T-helper 17 cell (primary cell): ENCODE results near the gene TMEM100. TPM values are rescaled to one million over a fixed set of nuclear protein-coding genes. Genes with fewer than 3 reads are reported as not detected.
A peak's percentile ranks its signal among the peaks of the same experiment; 100 is the strongest.

Experiments
- ATAC-seq: fragments of 150-1000 bp; cut with Tn5 transposase; 2 replicates; pipeline ENCODE4 v1.10.0; 2021; ENCODE audit warnings: mild to moderate bottlenecking, moderate library complexity
- DNase-seq, 3 donors: peaks; one replicate each; pipeline versions ENCODE4 v3.0.0 to v3.0.0-alpha.2; 2020 to 2021
- H3K9me3 ChIP-seq: one replicate; pipeline ENCODE4 v1.7.0; 2013; ENCODE audit warnings: low read length, mild to moderate bottlenecking; ENCODE audit not compliant: control insufficient read depth, poor library complexity, severe bottlenecking
- H3K27ac Mint-ChIP-seq: one replicate; pipeline ENCODE4 v1.8.0; 2022; ENCODE audit warnings: mild to moderate bottlenecking, moderate library complexity, mixed read lengths
- H3K27me3 Mint-ChIP-seq: one replicate; pipeline ENCODE4 v1.8.0; 2022; ENCODE audit warnings: mixed read lengths
- H3K36me3 Mint-ChIP-seq: one replicate; pipeline ENCODE4 v1.8.0; 2022; ENCODE audit warnings: low read depth, mixed read lengths
- H3K4me1 Mint-ChIP-seq: one replicate; pipeline ENCODE4 v1.8.0; 2022; ENCODE audit warnings: mild to moderate bottlenecking, mixed read lengths
- H3K4me3 Mint-ChIP-seq: one replicate; pipeline ENCODE4 v1.8.0; 2022; ENCODE audit warnings: mild to moderate bottlenecking, moderate library complexity, mixed read lengths
- total RNA-seq, 4 donors: library from RNA in 2 of 4; stranded (reverse) in 2 of 4; gene quantifications; one replicate each; pipeline ENCODE4 v1.2.3 and lab custom pipeline; 2022 to 2026

Gene TMEM100
- total RNA-seq, 2 donors from 2014 or later: not detected

DNA sequence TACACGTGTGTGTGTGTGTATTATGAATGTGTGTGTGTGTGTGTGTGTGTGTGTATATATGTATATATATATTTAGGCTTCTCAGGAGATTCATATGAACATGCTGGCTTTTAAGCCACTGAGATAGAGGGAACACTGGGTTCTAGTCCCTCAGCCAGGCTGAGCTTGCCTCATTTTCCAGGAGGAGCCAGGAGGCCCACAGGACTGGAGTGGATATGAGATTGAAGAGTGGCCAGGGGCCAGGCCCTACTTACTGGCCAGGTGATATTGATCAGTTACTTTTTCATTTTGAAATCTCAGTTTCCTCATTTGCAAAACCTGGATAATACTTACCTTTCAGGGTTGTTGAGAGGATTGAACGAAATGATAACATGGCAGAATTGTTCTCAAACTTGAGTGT, 34.0 kb upstream of the TMEM100 start:
- Mint-ChIP-seq H3K36me3 (no peaks in the 10 kb centered on the region), H3K27ac (no peak overlapping the region), H3K4me1 (peaks cover 7% of the 10 kb centered on the region), H3K27me3 (no peaks in the 10 kb centered on the region), H3K4me3 (no peak overlapping the region)
- no peak for ATAC-seq
- H3K9me3 ChIP-seq: no peaks in the 10 kb centered on the region
- no peak for DNase-seq

DNA sequence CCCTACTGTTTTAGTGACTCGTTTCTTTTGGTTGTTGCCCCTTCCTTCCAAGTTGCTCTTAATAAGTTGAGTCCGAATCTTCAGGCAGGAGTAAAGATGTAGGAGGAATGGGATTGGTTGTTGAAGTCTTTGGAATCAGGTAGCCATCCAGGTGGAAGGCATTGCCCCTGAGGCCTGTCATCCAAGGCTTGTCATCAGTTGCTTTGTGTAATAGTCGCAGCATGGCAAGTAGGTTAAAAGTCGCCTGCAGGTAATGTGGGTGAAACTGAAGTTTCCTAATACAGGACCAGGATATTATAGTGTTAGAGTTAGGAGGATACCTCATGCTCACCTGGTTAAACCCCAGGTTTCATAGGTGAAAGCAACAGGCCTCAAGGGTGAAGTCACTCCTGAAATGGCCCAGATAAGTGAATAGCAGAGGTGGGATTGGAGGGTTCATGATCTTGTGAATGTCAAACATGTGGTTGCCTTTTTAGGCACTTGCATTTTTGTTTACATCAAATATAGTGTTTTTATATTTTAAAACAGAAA, 29.1 kb upstream of the TMEM100 start:
- peaks cover 16% of the 10 kb centered on the region for H3K27me3 Mint-ChIP-seq
- ATAC-seq: no peak
- no peaks in the 10 kb centered on the region for H3K36me3 Mint-ChIP-seq

DNA sequence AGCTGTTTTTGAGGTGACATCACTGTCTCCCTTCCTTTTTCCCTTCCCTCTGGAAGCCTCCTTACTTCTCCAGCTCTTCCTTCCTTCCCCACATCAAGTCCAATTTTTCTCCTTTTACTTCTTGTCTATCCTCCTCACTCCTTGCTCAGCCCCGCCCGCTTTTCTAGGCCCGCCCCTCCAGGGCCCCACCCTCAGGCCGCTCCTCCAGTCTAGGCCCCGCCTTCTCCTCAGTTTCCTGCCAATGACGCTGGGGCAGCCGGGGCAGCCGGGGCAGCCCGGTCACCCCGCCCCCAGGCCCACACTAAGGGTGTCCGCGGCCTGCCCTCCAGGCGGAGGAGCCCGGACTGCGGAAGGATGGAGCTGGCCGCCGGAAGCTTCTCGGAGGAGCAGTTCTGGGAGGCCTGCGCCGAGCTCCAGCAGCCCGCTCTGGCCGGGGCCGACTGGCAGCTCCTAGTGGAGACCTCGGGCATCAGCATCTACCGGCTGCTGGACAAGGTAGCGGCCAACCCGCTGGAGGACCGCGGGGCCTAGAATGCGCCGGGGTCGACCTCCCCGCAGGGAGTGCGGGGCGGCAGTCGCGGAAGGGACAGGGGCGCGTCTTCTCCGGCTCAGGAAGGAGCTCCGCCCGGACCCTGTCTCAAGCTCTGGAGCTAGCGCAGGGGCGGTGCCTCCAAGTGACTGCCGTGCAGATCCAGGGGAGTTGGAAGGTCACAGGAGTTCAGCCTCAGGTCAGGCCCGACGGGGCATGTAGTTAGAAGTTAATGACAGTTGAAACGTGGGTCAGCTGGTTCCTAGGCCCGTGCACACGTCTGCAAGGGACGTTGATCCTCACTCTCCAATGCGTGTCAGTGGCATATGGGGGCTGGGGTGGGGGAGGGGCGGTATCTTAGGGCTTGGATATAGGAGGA, 28.3 kb upstream of the TMEM100 start, which contains the start of gene PCTP:
TSS of gene PCTP (plus strand) at position 302 of the 908 bp plus-strand sequence. CDS start at position 355, 53 bp downstream.
- Mint-ChIP-seq H3K4me3 (peak within 1 kb of the TSS; percentile 87), H3K4me1 (peaks cover 9% of the 10 kb centered on the region), H3K27me3 (peaks cover 22% of the 10 kb centered on the region), H3K27ac (peak within 1 kb of the TSS; percentile 29), H3K36me3 (no peaks in the 10 kb centered on the region)
- H3K9me3 ChIP-seq: no peaks in the 10 kb centered on the region
- peak; percentile 98 for ATAC-seq
- peak; percentile 60 to 69 (median 64) for DNase-seq

More for the DNA sequence above, 29.1 kb upstream of the TMEM100 start:
- H3K27ac Mint-ChIP-seq: peak overlapping the region; percentile 29
- DNase-seq: no peak
- no peaks in the 10 kb centered on the region for H3K9me3 ChIP-seq
- peaks cover 9% of the 10 kb centered on the region for H3K4me1 Mint-ChIP-seq
- peak overlapping the region; percentile 87 for H3K4me3 Mint-ChIP-seq

DNA sequence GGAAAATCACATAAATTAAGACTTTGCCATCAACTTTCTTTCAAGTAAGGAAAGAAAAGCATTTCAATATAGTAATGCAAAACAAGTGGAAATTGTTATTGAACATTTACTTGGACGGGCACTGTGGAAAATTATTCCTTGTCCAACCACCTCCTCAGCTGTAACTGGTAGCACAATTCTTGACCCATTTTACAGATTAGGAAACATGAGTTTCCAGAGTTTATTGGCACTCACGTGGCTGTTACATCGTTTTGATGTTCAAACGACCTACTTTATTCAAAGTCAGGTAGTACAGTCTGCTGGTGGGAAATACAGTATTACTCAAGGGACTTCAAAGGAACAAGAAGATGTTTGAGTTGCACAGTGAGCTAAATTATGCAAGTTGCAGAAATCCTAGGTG, 27.3 kb upstream of the TMEM100 start:
- DNase-seq (no peak), ATAC-seq (no peak)
- no peak overlapping the region for H3K27ac Mint-ChIP-seq
- peaks cover 9% of the 10 kb centered on the region for H3K4me1 Mint-ChIP-seq
- no peaks in the 10 kb centered on the region for H3K36me3 Mint-ChIP-seq
- peak overlapping the region; percentile 87 for H3K4me3 Mint-ChIP-seq
- H3K9me3 ChIP-seq: no peaks in the 10 kb centered on the region
- H3K27me3 Mint-ChIP-seq: peaks cover 31% of the 10 kb centered on the region

DNA sequence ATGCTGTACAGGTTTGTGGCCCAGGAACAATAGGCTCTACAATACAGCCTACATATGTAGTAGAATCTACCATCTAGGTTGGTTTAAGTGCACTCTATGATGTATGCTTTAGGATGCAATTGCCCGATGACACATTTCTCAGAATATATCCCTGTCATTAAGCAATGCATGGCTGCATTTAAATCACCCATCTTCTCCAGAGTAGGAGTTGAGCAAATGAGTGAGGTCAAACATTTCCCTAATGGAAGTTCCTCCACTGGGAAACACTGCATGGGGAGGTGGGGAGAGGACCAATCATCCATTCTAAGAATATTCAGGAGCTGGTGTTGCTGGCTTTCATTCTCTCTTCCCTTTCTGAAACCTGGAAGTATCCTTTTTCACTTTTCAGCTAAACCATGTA, 26.2 kb upstream of the TMEM100 start:
- no peak for DNase-seq

DNA sequence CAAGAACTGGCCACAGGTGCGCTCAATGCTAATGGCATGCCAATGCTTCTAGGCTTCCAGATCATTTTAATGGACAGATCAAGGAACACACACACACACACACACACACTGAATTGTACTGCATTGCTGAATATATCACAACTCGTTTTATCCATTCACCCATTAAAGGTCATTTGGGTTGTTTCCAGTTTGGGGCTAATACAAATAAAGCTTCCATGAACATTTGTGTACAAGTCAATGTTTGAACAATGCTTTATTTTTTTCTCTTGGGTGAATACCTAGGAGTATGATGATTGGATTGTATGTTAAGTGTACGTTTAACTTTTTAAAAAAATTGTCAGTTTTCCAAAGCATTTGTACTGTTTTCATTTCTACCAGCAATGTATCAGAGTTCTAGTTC, 24.5 kb upstream of the TMEM100 start:
- Mint-ChIP-seq H3K36me3 (no peaks in the 10 kb centered on the region), H3K27ac (no peak overlapping the region), H3K4me1 (peaks cover 8% of the 10 kb centered on the region), H3K27me3 (peaks cover 38% of the 10 kb centered on the region), H3K4me3 (no peak overlapping the region)
- ATAC-seq (no peak), DNase-seq (no peak)
- H3K9me3 ChIP-seq: no peaks in the 10 kb centered on the region

More for the DNA sequence above, 26.2 kb upstream of the TMEM100 start:
- Mint-ChIP-seq H3K36me3 (no peaks in the 10 kb centered on the region), H3K27me3 (peaks cover 31% of the 10 kb centered on the region), H3K4me1 (peaks cover 9% of the 10 kb centered on the region), H3K4me3 (no peak overlapping the region), H3K27ac (no peak overlapping the region)
- no peak for ATAC-seq
- no peaks in the 10 kb centered on the region for H3K9me3 ChIP-seq

DNA sequence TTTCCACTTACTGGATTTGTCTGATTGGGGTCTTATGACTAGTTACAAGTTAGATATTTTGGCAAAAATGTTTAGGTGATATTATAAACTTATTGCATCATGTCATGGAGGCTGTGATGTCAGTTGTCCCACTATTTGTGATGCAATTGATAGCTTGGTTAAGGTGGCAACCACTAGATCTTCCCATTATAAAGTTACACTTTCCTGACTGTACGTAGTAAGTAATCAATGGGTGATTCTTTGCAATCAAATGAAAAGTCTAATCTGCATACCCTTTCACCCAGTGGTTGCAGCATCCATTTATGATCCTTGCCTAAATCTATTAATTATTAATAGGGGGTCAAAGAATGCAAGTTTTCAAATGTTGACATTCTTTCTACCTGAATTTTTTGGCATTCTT, 23.8 kb upstream of the TMEM100 start:
- no peak for ATAC-seq
- H3K36me3 Mint-ChIP-seq: no peaks in the 10 kb centered on the region
- no peak overlapping the region for H3K27ac Mint-ChIP-seq
- no peak for DNase-seq
- peaks cover 4% of the 10 kb centered on the region for H3K4me1 Mint-ChIP-seq
- no peaks in the 10 kb centered on the region for H3K9me3 ChIP-seq
- H3K27me3 Mint-ChIP-seq: peaks cover 40% of the 10 kb centered on the region
- H3K4me3 Mint-ChIP-seq: no peak overlapping the region

DNA sequence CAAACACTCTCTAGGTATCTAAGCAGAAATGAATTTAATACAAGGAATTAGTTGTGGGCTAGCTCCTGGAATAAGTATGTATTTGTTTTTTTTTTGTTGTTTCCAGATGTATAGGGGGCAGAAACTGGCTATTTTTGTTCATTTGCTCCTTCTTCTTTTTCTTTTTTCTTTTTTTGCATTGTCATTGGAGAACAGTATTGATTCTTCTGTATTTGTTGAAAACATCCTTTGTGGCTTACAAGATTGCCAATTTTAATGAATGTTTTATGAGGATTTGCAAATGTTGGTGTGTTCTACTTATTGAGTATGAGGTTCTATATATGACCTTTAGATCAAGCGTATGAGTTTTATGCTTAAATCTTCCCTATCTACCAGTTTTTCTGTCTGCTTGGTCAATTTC, 22.6 kb upstream of the TMEM100 start:
- H3K9me3 ChIP-seq: no peaks in the 10 kb centered on the region
- Mint-ChIP-seq H3K4me3 (no peak overlapping the region), H3K4me1 (no peaks in the 10 kb centered on the region), H3K27ac (no peak overlapping the region), H3K27me3 (peaks cover 46% of the 10 kb centered on the region), H3K36me3 (no peaks in the 10 kb centered on the region)
- DNase-seq (no peak), ATAC-seq (no peak)

DNA sequence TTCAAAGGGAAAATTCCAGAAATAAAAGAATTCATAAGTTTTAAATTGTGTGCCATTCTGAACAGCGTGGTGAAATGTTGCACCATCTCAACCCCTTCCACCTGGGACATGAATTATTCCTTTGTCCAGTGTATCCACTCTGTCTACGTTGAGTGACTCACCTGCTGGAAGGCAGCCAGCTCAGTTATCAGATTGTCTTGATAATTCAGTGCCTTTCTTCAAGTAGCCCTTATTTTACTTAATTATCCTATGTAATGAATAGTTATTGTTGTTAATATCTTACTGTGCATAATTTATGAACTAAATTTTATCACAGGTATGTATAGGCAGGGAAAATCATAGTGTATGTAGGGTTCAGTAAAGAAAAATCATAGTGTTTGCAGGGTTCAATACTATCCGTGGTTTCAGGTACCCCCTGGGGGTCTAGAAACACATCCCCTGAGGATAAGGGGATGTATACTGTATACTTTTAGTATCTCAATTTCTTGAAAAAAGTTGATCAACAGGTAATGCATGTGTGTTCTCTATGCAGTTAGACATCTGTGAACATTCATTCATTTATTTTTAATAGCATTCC, 20.5 kb upstream of the TMEM100 start:
- no peaks in the 10 kb centered on the region for H3K9me3 ChIP-seq
- H3K4me3 Mint-ChIP-seq: no peak overlapping the region
- ATAC-seq (no peak), DNase-seq (no peak)
- H3K36me3 Mint-ChIP-seq: no peaks in the 10 kb centered on the region
- H3K4me1 Mint-ChIP-seq: no peaks in the 10 kb centered on the region
- peaks cover 45% of the 10 kb centered on the region for H3K27me3 Mint-ChIP-seq
- H3K27ac Mint-ChIP-seq: no peak overlapping the region

DNA sequence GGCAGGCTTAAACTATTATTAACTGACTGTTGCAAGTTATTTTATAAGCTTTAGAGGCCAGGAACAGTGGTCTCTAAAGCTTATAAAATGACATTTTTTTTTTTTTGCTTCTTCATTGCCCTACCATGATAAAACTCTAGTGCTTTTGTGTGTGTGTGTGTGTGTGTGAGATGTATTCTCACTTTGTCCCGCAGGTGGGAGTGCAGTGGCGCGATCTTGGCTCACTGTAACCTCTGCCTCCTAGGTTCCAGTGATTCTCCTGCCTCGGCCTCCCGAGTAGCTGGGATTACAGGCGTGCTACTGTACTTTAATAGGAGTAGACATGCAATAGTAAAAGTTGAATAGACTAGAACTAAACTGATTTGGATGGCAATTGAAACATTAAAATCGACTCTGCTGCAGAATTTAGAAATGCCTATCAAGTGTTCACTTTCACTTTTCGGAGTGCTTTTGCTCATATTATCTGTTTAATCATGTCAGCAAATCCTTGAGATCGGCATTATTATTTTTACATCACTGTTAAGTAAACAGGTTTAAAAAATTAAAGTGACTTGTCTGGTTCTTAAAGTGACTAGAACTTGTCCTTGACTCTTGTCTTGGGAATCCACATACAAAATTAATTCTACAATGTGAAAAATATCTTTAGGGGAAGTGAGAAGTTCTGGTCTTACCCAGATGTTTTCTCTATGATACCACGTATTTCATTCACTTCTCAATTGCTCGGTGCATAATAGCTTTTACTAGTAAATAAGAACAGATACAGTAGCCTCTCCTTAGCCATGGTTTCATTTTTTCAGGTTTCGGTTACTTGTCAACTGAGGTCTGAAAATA, 19.8 kb upstream of the TMEM100 start:
- peaks cover 41% of the 10 kb centered on the region for H3K27me3 Mint-ChIP-seq
- H3K27ac Mint-ChIP-seq: no peak overlapping the region
- no peaks in the 10 kb centered on the region for H3K9me3 ChIP-seq
- ATAC-seq (no peak), DNase-seq (no peak)
- H3K4me1 Mint-ChIP-seq: no peaks in the 10 kb centered on the region
- H3K36me3 Mint-ChIP-seq: no peaks in the 10 kb centered on the region
- no peak overlapping the region for H3K4me3 Mint-ChIP-seq

DNA sequence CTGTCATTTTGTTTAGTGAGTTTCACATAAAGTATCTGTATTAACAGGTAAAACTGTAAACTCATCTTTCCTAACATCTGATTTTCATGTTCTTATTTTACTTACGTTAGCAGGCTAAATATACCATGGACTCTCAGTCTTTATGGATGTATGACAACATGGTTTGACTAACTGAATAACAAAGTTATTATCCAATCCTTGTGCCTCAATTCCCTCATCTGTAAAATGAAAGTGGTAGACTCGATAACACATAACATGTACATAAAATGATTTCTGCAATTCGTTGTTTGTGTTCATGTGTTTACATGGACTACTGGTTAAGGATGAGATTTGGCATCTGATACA, 18.7 kb upstream of the TMEM100 start:
- DNase-seq (no peak), ATAC-seq (no peak)
- Mint-ChIP-seq H3K4me3 (no peak overlapping the region), H3K36me3 (no peaks in the 10 kb centered on the region), H3K27ac (no peak overlapping the region), H3K27me3 (peaks cover 33% of the 10 kb centered on the region), H3K4me1 (no peaks in the 10 kb centered on the region)
- H3K9me3 ChIP-seq: no peaks in the 10 kb centered on the region

DNA sequence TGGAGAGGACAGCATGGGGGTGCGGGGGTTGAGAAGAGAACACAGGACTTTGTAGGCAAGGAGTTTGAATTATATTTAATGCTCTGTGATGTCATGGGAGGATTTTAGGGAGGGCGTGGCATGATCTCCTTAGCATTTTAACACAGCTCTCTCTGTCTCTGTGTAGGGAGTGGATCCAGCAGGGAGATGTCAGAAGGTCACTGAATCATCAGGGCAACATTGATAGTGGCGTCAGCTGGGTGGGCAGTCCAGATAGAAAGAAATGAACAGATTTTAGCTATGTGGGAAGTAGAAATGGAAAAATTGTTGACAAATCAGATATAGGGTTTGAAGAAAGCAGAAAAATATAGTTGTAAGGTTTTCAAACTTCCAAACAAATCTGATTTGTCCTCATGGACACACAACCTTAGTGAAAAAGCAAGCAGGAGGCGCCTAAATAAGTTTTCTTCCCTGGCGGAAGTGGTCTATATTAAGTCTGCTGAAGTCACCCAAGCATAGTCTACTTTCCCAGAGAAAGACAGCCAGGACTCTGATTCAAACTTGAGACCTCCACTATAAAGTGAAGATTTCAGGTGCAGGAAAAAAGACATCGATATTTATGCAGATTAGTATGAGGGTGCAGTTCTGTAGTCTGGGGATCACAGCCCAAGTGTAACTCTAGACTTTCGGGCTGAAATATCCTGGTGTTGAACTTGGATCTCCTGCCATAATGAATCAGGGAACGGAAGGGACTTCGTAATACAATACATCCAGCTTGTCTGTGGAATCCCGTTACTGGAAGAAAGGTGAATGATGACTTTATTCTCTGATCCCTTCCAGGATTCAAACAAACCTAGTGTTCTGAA, 18.1 kb upstream of the TMEM100 start:
- ATAC-seq (no peak), DNase-seq (no peak)
- H3K9me3 ChIP-seq: no peaks in the 10 kb centered on the region
- Mint-ChIP-seq H3K4me3 (no peak overlapping the region), H3K4me1 (no peaks in the 10 kb centered on the region), H3K27me3 (peaks cover 28% of the 10 kb centered on the region), H3K27ac (no peak overlapping the region), H3K36me3 (no peaks in the 10 kb centered on the region)
